ENCODE measurements around the gene RUSC1.

- TF ChIP-seq MEIS1 (CRISPR knock-in tag; IDR thresholded peaks at IDR 0.05; ENCODE audit: borderline replicate concordance) (no peak), ZNF549 (tag by site-specific recombination; IDR thresholded peaks at IDR 0.05) (no peak), ZNF366 (tag by site-specific recombination; conservative IDR thresholded peaks at IDR 0.05) (no peak), SP3 (tag by site-specific recombination; IDR thresholded peaks at IDR 0.05) (no peak), ZNF473 (tag by site-specific recombination; IDR thresholded peaks at IDR 0.05) (no peak), ZNF146 (tag by site-specific recombination; IDR thresholded peaks at IDR 0.05) (no peak), ZNF626 (tag by site-specific recombination; IDR thresholded peaks at IDR 0.05) (no peak), ZSCAN16 (tag by site-specific recombination; IDR thresholded peaks at IDR 0.05) (no peak), ZBTB44 (tag by site-specific recombination; IDR thresholded peaks at IDR 0.05) (no peak), ZNF274 (IDR thresholded peaks at IDR 0.05; ENCODE audit: low read length) (no peak), ZNF274 (tag by site-specific recombination; IDR thresholded peaks at IDR 0.05; ENCODE audit: borderline replicate concordance) (no peak)
- TF ChIP-seq, protein P1, sequence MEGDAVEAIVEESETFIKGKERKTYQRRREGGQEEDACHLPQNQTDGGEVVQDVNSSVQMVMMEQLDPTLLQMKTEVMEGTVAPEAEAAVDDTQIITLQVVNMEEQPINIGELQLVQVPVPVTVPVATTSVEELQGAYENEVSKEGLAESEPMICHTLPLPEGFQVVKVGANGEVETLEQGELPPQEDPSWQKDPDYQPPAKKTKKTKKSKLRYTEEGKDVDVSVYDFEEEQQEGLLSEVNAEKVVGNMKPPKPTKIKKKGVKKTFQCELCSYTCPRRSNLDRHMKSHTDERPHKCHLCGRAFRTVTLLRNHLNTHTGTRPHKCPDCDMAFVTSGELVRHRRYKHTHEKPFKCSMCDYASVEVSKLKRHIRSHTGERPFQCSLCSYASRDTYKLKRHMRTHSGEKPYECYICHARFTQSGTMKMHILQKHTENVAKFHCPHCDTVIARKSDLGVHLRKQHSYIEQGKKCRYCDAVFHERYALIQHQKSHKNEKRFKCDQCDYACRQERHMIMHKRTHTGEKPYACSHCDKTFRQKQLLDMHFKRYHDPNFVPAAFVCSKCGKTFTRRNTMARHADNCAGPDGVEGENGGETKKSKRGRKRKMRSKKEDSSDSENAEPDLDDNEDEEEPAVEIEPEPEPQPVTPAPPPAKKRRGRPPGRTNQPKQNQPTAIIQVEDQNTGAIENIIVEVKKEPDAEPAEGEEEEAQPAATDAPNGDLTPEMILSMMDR (tag by site-specific recombination; IDR thresholded peaks at IDR 0.05), result no peak
- TF ChIP-seq, protein P2, sequence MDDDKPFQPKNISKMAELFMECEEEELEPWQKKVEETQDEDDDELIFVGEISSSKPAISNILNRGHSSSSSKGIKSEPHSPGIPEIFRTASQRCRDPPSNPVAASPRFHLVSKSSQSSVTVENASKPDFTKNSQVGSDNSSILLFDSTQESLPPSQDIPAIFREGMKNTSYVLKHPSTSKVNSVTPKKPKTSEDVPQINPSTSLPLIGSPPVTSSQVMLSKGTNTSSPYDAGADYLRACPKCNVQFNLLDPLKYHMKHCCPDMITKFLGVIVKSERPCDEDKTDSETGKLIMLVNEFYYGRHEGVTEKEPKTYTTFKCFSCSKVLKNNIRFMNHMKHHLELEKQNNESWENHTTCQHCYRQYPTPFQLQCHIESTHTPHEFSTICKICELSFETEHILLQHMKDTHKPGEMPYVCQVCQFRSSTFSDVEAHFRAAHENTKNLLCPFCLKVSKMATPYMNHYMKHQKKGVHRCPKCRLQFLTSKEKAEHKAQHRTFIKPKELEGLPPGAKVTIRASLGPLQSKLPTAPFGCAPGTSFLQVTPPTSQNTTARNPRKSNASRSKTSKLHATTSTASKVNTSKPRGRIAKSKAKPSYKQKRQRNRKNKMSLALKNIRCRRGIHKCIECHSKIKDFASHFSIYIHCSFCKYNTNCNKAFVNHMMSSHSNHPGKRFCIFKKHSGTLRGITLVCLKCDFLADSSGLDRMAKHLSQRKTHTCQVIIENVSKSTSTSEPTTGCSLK (tag by site-specific recombination; IDR thresholded peaks at IDR 0.05), result no peak
- TF ChIP-seq, protein P3, sequence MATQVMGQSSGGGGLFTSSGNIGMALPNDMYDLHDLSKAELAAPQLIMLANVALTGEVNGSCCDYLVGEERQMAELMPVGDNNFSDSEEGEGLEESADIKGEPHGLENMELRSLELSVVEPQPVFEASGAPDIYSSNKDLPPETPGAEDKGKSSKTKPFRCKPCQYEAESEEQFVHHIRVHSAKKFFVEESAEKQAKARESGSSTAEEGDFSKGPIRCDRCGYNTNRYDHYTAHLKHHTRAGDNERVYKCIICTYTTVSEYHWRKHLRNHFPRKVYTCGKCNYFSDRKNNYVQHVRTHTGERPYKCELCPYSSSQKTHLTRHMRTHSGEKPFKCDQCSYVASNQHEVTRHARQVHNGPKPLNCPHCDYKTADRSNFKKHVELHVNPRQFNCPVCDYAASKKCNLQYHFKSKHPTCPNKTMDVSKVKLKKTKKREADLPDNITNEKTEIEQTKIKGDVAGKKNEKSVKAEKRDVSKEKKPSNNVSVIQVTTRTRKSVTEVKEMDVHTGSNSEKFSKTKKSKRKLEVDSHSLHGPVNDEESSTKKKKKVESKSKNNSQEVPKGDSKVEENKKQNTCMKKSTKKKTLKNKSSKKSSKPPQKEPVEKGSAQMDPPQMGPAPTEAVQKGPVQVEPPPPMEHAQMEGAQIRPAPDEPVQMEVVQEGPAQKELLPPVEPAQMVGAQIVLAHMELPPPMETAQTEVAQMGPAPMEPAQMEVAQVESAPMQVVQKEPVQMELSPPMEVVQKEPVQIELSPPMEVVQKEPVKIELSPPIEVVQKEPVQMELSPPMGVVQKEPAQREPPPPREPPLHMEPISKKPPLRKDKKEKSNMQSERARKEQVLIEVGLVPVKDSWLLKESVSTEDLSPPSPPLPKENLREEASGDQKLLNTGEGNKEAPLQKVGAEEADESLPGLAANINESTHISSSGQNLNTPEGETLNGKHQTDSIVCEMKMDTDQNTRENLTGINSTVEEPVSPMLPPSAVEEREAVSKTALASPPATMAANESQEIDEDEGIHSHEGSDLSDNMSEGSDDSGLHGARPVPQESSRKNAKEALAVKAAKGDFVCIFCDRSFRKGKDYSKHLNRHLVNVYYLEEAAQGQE (tag by site-specific recombination; IDR thresholded peaks at IDR 0.05), result no peak
- TF ChIP-seq, protein P4, sequence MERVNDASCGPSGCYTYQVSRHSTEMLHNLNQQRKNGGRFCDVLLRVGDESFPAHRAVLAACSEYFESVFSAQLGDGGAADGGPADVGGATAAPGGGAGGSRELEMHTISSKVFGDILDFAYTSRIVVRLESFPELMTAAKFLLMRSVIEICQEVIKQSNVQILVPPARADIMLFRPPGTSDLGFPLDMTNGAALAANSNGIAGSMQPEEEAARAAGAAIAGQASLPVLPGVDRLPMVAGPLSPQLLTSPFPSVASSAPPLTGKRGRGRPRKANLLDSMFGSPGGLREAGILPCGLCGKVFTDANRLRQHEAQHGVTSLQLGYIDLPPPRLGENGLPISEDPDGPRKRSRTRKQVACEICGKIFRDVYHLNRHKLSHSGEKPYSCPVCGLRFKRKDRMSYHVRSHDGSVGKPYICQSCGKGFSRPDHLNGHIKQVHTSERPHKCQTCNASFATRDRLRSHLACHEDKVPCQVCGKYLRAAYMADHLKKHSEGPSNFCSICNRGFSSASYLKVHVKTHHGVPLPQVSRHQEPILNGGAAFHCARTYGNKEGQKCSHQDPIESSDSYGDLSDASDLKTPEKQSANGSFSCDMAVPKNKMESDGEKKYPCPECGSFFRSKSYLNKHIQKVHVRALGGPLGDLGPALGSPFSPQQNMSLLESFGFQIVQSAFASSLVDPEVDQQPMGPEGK (tag by site-specific recombination; IDR thresholded peaks at IDR 0.05), result no peak
These were observed 5.9 kb downstream of the RUSC1 start for GRCh38 chr1:155326631-155327037.
